ENCODE data around the gene HIRIP3. TPM values are rescaled to one million over a fixed set of nuclear protein-coding genes. Genes with fewer than 3 reads are reported as not detected.
"Not testable (repeated sequence)": the region's sequence is repeated elsewhere in the genome, so short reads cannot be mapped to it uniquely, and the experiment has no call there.

Gene HIRIP3, protein sequence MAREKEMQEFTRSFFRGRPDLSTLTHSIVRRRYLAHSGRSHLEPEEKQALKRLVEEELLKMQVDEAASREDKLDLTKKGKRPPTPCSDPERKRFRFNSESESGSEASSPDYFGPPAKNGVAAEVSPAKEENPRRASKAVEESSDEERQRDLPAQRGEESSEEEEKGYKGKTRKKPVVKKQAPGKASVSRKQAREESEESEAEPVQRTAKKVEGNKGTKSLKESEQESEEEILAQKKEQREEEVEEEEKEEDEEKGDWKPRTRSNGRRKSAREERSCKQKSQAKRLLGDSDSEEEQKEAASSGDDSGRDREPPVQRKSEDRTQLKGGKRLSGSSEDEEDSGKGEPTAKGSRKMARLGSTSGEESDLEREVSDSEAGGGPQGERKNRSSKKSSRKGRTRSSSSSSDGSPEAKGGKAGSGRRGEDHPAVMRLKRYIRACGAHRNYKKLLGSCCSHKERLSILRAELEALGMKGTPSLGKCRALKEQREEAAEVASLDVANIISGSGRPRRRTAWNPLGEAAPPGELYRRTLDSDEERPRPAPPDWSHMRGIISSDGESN
- polyA plus RNA-seq (2013, experiment 1 of 2; ENCODE audit: insufficient read length), result 10.1 TPM
- polyA plus RNA-seq (2013, experiment 2 of 2; ENCODE audit: insufficient read length), result 11.5 TPM

DNA sequence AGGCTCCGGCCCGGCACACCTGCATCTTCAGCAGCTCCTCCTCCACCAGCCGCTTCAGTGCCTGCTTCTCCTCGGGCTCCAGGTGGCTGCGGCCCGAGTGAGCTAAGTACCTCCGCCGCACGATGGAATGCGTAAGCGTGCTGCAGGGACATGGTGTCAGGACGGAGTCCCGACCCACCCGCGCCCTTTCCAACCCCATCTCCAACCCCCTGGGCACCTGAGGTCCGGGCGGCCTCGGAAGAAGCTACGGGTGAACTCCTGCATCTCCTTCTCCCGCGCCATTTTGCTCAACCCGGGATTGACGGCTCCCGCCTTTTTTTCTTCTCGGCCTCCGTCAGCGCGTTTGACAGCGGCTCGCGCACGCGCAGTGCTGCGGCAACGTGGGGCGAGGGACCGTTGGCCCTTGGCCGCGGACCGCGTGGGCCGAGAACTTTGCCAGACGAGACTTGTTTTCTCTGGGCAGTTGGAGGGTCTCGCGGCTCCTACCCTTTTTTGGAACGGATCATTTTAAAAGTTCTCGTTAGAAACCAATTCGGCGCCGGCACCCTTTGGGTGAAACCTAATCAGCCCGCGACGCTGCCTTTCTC lies at the start of gene HIRIP3:
Gene HIRIP3 (minus strand): TSS at position 294 of the 587 bp plus-strand sequence. CDS start 12 bp downstream, at position 282.
- peak; percentile 82 for DNase-seq

DNA sequence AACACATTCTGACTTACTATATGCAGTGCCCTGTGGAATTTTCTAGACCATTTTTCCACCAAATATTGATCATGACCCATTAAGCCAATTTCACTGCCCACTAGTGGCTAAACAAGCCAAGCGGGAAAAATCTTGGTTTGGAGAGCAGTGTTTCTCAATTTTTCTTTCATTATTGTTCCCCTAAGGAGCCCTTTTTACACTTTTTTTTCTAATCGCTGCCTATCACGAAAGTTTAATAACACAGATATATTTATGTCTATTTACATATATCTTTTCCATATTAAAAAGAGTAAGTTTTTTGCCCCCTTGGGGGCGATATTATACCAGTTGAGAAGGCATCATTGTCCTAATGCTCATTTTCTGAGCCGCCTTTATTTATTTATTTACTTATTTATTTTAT lies 46.4 kb upstream of the HIRIP3 start:
- peak; percentile 36 for DNase-seq

DNA sequence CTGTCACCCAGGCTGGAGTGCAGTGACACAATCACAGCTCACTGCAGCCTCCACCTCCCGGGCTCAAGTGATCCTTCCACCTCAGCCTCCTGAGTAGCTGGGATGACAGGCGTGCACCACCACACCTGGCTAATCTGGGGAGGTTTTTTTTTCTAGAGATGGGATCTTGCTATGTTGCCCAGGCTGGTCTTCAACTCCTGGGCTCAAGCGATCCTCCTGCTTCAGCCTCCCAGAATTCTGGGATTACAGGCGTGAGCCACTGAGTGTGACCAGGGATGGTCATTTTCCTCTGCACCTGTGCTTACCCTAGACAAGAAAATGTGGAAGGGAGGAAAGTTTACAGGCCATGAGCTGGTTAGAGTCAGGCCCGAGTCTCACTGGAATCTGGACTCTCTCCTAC lies 45.3 kb upstream of the HIRIP3 start:
- not testable (repeated sequence) for DNase-seq

DNA sequence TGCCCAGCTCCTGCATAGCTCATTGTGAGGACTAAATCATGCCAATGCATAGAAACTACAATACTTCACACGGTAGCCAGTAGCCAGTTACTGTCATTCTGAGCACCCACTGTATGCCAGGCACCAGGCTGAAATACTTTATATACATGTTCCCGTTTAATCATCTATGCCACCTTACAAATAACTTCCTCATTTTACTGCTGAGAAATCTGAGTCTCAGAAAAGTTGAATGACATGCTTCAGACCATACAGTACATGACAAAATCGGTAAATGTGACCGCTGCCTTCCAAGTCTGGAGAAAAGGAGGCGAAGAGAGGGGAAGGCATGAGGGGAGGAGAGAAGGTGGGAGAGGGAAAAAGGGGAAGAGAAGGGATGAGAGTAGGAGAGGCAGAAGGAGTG lies 44.8 kb upstream of the HIRIP3 start:
- DNase-seq, result no peak

GRCh38 chr16:30033270-30033669 lies 37.9 kb upstream of the HIRIP3 start:
- DNase-seq, result no peak

- DNase-seq, result peak; percentile 54
These were observed 36.8 kb upstream of the HIRIP3 start for GRCh38 chr16:30032083-30032819.

DNA sequence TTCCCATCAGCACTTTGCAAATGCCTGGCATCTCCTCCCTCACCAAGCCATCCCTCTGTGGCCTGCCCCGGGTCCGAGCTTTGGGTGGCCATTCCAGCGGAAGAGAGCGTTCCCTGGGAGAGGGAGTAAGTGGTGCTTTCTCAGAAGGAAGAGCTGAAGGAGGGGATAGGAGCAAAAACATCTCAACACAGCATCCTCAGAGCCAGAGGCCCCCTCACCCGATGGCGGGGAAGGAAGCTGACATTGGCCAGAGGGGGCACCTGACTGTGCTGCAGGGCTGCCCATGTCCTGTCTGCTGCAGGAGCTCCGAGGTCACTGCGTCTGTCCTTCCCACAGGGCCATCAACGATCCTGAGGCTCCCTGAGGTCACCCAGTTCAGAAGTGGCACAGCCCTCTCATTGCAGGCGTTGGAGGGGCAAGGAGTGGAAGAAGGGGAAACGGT lies 36.1 kb upstream of the HIRIP3 start:
- no peak for DNase-seq

DNA sequence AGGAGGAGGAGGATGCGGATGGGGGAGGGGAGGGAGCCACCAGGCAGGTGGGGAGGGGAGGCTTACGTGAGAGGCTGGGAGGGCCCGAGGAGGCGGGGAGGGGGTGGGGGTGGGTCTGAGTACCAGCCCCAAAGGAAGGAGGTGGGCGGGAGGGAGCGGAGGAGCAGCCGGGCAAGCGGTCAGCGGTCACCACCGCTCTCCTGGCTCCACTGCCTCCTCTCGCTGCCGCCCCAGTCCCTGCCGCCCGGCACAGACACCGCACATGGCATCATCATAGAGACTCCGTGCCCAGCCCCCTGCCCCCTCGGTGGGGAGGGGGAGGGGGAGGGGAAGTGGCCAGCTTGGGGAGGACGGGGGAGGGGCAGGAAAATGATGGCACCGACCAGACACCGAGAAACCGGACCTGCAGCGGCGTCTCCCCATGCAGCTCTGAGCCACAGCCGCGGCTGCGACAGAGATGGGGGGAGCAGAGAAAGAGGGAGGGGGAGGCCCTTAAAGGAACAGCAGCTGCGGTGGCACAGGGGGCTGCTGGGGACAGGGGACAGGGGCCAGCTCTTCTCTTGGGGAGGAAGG lies 35.5 kb upstream of the HIRIP3 start, which contains the start of gene TLCD3B:
Gene TLCD3B (minus strand): TSS at position 431 of the 573 bp plus-strand sequence. CDS start 744 bp downstream, outside the sequence.
- no peak for DNase-seq

DNA sequence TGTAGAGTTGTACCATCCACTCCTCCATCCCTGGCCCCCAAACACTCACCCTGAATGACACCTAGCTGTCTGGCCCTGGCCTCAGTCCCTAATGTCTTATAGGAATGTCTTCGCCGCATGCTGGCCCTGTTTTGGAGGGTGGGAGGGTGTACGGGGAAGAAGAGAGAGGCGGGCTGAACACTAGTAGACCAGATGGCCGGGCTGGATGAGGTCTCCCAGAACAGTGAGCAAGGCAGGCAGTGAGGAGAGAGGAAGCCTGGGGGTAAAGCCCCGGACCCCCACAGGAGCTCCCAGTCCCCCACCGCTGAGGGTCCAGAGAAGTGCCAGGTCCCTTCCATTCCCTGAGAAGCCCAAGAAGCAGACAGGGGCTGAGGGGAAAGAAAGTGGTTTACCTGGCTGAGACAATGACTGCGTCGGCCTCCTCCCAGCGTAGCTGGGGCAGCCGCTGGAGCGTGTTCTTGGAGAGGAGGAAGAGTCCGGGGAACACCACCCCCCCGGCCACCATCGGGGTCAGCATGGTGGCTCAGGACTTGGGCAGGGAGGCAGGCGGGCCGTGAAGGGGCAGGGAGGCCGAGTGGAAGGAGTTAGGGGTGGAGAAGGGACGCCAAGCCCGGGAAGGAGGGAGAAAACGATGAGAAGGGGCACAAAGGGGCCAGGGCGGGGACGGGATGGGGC lies 34.7 kb upstream of the HIRIP3 start:
- DNase-seq, result no peak

DNA sequence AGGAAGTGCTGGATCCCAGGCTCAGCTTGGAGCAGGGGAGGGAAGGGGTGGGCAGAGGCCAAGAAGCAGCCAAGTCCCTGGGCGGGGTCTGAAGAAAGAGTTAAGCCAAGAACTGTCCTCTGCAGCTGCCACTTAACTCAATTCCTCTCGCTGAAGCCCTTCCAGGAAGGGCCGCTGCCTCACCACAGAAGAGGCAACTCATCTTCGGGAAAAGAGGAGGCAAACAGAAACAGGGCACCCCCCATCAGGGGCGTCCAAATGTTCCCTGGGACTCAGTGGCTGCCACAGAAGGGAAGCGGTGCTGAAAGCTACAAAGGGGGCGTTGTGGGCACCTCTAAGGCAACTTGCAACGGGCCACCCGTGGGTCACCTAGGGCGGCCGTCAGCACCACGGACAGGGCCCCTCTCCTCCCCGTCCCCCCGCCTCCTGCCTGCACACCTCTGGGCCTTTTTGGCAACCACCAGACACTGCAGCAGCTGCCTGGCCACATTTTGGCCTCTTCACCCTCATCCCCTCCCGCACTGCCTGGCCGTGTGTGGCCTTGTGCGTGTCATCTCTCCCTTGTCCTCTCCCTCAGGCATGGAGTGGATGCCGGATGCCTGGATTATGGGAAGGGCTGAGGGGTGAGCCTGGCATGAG lies 33.1 kb upstream of the HIRIP3 start:
- DNase-seq, result no peak

DNA sequence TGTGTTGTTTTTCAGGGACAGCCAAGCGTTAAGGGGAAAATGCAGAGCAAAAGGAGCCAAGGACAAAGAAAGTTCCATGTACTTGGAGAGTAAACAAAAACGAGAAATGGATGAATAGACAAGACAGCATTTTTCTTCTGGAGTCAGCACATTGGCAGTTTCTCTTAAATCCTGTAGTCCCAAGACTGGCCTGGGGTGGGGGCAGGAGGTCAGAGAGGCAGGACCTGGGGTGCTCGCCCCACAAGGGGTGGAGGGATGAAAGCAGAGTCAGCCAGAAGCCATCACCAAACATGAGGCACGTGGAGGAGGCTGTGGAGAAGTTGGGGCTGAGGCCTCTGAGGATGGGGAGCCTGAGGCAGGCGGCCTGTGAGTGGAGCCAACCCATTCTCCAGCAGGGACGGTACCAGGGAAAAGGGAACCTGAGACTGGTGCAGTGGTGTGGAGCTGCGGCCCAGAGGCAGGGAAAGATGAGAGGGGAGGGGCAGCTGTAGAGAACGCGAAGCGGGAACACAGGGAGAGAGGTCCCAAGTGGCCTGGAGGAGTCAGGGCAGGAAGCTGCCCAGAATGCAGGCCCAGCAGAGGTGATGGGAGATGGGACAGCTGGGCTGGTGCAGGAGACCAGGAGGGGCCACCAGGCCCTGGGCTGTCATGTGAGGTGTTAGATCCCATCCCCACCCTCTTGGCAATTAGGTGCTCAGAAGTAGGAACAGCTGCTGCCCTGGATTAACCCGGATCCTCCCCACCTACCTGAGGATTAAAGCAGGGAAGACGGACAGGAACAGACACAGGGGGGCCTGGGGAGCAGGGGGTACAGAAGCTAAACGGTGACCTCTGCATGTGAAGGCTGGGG lies 32.4 kb upstream of the HIRIP3 start:
- DNase-seq, result no peak

DNA sequence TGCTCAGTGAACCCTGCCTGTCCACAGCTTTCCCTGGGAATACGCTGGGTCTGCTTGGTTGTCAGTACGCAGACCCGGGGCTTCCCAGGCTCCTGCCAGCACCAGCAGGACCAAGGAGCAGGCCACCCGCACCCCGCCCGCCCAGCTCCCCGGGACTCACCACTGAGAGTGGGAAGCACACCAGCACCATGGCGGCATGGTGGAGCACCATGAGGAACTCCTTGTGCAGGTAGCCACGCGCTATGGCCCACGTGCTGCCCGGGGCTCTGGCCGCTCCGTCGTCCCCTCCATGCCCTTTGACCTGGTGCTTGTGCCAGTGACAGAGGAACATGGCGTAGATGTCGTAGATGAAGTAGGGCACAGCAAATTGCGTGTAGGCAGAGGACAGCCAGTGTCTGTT lies 31.0 kb upstream of the HIRIP3 start:
- no peak for DNase-seq

- no peak for DNase-seq
These were observed 30.2 kb upstream of the HIRIP3 start for GRCh38 chr16:30025574-30025973.

DNA sequence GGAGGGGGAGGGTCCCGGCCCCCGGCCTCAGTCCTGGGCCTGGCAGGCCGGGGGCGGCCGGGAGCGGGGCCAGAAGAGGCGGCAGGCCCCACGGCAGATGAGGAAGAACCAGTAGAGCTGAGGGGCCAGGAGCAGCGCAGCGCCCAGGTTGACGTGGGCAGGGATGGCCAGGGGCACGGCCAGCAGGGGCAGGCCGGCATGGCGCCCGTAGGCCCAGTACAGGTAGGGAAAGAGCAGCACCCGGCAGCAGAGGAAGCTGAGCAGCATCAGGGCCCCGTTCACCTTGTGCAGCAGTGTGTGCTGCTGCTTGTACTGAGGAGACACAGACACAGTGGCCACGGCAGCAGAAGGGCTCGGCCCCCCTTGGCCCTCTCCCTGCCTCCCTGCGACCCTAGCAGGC lies 29.7 kb upstream of the HIRIP3 start:
- DNase-seq, result no peak

GRCh38 chr16:30024451-30024850 lies 29.0 kb upstream of the HIRIP3 start:
- DNase-seq, result no peak

- no peak for DNase-seq
These were observed 28.2 kb upstream of the HIRIP3 start for GRCh38 chr16:30023586-30023985.

DNA sequence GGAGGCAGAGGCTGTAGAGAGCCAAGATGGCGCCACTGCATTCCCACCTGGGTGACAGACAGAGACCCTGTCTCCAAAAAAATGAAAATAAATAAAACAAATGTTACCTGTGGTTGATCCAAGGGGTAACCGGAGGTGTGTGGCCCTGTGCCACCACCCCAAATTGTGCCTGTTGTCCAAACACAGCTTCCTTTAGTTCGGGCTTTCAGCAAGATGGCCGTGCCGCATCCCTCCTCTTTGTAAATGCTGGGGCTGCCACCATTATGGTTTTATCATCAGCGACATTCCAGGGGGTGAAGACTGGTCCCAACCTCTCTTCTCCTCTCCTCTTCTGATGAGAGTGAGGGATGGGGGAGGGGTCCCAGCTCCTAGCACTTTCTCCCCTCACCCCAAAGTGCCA lies 27.5 kb upstream of the HIRIP3 start, which contains the start of gene C16orf92:
Gene C16orf92 (plus strand): TSS at position 312 of the 400 bp plus-strand sequence. CDS start 143 bp downstream, outside the sequence.
- no peak for DNase-seq

- peak; percentile 59 for DNase-seq
These were observed 23.3 kb upstream of the HIRIP3 start for GRCh38 chr16:30018731-30019158.

DNA sequence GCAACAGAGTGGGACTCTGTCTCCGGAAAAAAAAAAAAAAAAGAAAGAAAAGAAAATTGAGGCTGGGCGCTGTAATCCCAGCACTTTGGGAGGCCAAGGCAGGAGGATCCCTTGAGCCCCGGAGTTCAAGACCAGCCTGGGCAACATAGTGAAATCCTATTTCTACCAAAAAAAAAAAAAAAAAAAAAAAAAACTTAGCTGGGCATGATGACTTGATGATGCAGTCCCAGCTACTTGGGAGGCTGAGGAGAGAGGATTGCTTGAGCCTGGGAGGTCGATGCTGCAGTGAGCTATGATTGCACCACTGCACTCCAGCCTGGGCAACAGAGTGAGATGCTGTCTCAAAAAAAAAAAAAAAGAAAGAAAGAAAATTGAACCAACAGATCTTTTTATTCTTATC lies 22.5 kb upstream of the HIRIP3 start:
- DNase-seq, result not testable (repeated sequence)

DNA sequence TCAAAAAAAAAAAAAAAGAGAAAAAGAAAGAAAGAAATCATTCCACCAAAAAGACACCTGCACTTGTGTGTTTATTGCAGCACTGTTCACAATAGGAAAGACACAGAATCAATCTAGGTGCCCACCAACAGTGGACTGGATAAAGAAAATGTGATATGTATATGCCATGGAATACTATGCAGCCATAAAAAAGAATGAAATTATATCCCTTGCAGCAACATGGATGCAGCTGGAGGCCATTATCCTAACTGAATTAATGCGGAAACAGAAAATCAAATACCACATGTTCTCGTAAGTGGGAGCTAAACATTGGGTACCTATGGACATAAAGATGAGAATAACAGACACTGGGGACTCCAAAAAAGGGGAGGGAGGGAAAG lies 21.9 kb upstream of the HIRIP3 start:
- DNase-seq, result no peak
